ENCODE data around the gene PIK3CB.
A peak's percentile ranks its signal among the peaks of the same experiment; 100 is the strongest.
"Not testable (repeated sequence)": the region's sequence is repeated elsewhere in the genome, so short reads cannot be mapped to it uniquely, and the experiment has no call there.

The PIK3CB gene

GRCh38 chr3:138825336-138825735 is 9.4 kb downstream of the PIK3CB start:
- H3K27me3 ChIP-seq (ENCODE audit: control insufficient read depth, insufficient read depth, low read length): no peaks in the 10 kb centered on the region
- H3K4me1 ChIP-seq (ENCODE audit: control insufficient read depth, insufficient read depth, low read length): peaks cover 10% of the 10 kb centered on the region
- no peak overlapping the region for H3K9ac ChIP-seq (ENCODE audit: low read depth, low read length)
- no peak overlapping the region for H3K4me3 ChIP-seq (ENCODE audit: low read length)
- no peak overlapping the region for H3K4me2 ChIP-seq (ENCODE audit: low read length)
- peaks cover 8% of the 10 kb centered on the region for H3K36me3 ChIP-seq (ENCODE audit: insufficient read depth, low read length)
- H3K9me3 ChIP-seq (replicated peaks; ENCODE audit: low read length): no peaks in the 10 kb centered on the region

GRCh38 chr3:138824114-138824506 is 10.6 kb downstream of the PIK3CB start:
- H3K4me1 ChIP-seq (ENCODE audit: control insufficient read depth, insufficient read depth, low read length): peaks cover 10% of the 10 kb centered on the region
- H3K36me3 ChIP-seq (ENCODE audit: insufficient read depth, low read length): peaks cover 8% of the 10 kb centered on the region
- no peak overlapping the region for H3K4me3 ChIP-seq (ENCODE audit: low read length)
- H3K4me2 ChIP-seq (ENCODE audit: low read length): peak overlapping the region; percentile 11
- H3K9me3 ChIP-seq (replicated peaks; ENCODE audit: low read length): no peaks in the 10 kb centered on the region
- H3K9ac ChIP-seq (ENCODE audit: low read depth, low read length): no peak overlapping the region
- H3K27me3 ChIP-seq (ENCODE audit: control insufficient read depth, insufficient read depth, low read length): no peaks in the 10 kb centered on the region

GRCh38 chr3:138820379-138820778 is 14.3 kb downstream of the PIK3CB start:
- H3K4me3 ChIP-seq (ENCODE audit: low read length); H3K27me3 ChIP-seq (ENCODE audit: control insufficient read depth, insufficient read depth, low read length); H3K9me3 ChIP-seq (replicated peaks; ENCODE audit: low read length); H3K9ac ChIP-seq (ENCODE audit: low read depth, low read length); H3K36me3 ChIP-seq (ENCODE audit: insufficient read depth, low read length); H3K4me1 ChIP-seq (ENCODE audit: control insufficient read depth, insufficient read depth, low read length); H3K4me2 ChIP-seq (ENCODE audit: low read length): not testable (repeated sequence)

- no peak overlapping the region for H3K4me3 ChIP-seq (ENCODE audit: low read length)
Observed at GRCh38 chr3:138818185-138818860, 16.4 kb downstream of the PIK3CB start.

GRCh38 chr3:138817695-138818094 is 17.0 kb downstream of the PIK3CB start:
- no peaks in the 10 kb centered on the region for H3K9me3 ChIP-seq (replicated peaks; ENCODE audit: low read length)
- H3K9ac ChIP-seq (ENCODE audit: low read depth, low read length): no peak overlapping the region
- no peak overlapping the region for H3K4me2 ChIP-seq (ENCODE audit: low read length)
- H3K36me3 ChIP-seq (ENCODE audit: insufficient read depth, low read length): no peaks in the 10 kb centered on the region
- H3K4me3 ChIP-seq (ENCODE audit: low read length): no peak overlapping the region
- no peaks in the 10 kb centered on the region for H3K27me3 ChIP-seq (ENCODE audit: control insufficient read depth, insufficient read depth, low read length)
- H3K4me1 ChIP-seq (ENCODE audit: control insufficient read depth, insufficient read depth, low read length): no peaks in the 10 kb centered on the region

More at GRCh38 chr3:138818185-138818860, 16.4 kb downstream of the PIK3CB start:
- Histone ChIP-seq H3K36me3 (ENCODE audit: insufficient read depth, low read length) (no peaks in the 10 kb centered on the region), H3K27me3 (ENCODE audit: control insufficient read depth, insufficient read depth, low read length) (no peaks in the 10 kb centered on the region), H3K9ac (ENCODE audit: low read depth, low read length) (no peak overlapping the region), H3K9me3 (replicated peaks; ENCODE audit: low read length) (no peaks in the 10 kb centered on the region), H3K4me1 (ENCODE audit: control insufficient read depth, insufficient read depth, low read length) (no peaks in the 10 kb centered on the region), H3K4me2 (ENCODE audit: low read length) (no peak overlapping the region)

GRCh38 chr3:138812806-138813205 is 21.9 kb downstream of the PIK3CB start:
- Histone ChIP-seq H3K4me3 (ENCODE audit: low read length) (no peak overlapping the region), H3K9me3 (replicated peaks; ENCODE audit: low read length) (no peaks in the 10 kb centered on the region), H3K27me3 (ENCODE audit: control insufficient read depth, insufficient read depth, low read length) (no peaks in the 10 kb centered on the region), H3K4me1 (ENCODE audit: control insufficient read depth, insufficient read depth, low read length) (no peaks in the 10 kb centered on the region), H3K9ac (ENCODE audit: low read depth, low read length) (no peak overlapping the region), H3K36me3 (ENCODE audit: insufficient read depth, low read length) (no peaks in the 10 kb centered on the region), H3K4me2 (ENCODE audit: low read length) (no peak overlapping the region)

GRCh38 chr3:138809500-138810256 is 25.1 kb downstream of the PIK3CB start:
- Histone ChIP-seq H3K9ac (ENCODE audit: low read depth, low read length) (no peak overlapping the region), H3K4me1 (ENCODE audit: control insufficient read depth, insufficient read depth, low read length) (no peaks in the 10 kb centered on the region), H3K4me3 (ENCODE audit: low read length) (no peak overlapping the region), H3K4me2 (ENCODE audit: low read length) (no peak overlapping the region), H3K9me3 (replicated peaks; ENCODE audit: low read length) (no peaks in the 10 kb centered on the region), H3K27me3 (ENCODE audit: control insufficient read depth, insufficient read depth, low read length) (no peaks in the 10 kb centered on the region), H3K36me3 (ENCODE audit: insufficient read depth, low read length) (no peaks in the 10 kb centered on the region)

GRCh38 chr3:138806376-138807080 is 28.2 kb downstream of the PIK3CB start:
- no peak overlapping the region for H3K9ac ChIP-seq (ENCODE audit: low read depth, low read length)
- H3K4me2 ChIP-seq (ENCODE audit: low read length): no peak overlapping the region
- no peak overlapping the region for H3K4me3 ChIP-seq (ENCODE audit: low read length)
- no peaks in the 10 kb centered on the region for H3K27me3 ChIP-seq (ENCODE audit: control insufficient read depth, insufficient read depth, low read length)
- H3K36me3 ChIP-seq (ENCODE audit: insufficient read depth, low read length): no peaks in the 10 kb centered on the region
- no peaks in the 10 kb centered on the region for H3K9me3 ChIP-seq (replicated peaks; ENCODE audit: low read length)
- no peaks in the 10 kb centered on the region for H3K4me1 ChIP-seq (ENCODE audit: control insufficient read depth, insufficient read depth, low read length)

- Histone ChIP-seq H3K4me2 (ENCODE audit: low read length) (no peak overlapping the region), H3K36me3 (ENCODE audit: insufficient read depth, low read length) (no peaks in the 10 kb centered on the region), H3K27me3 (ENCODE audit: control insufficient read depth, insufficient read depth, low read length) (no peaks in the 10 kb centered on the region), H3K4me1 (ENCODE audit: control insufficient read depth, insufficient read depth, low read length) (no peaks in the 10 kb centered on the region), H3K9me3 (replicated peaks; ENCODE audit: low read length) (no peaks in the 10 kb centered on the region), H3K4me3 (ENCODE audit: low read length) (no peak overlapping the region), H3K9ac (ENCODE audit: low read depth, low read length) (no peak overlapping the region)
Observed at GRCh38 chr3:138803006-138803653, 31.6 kb downstream of the PIK3CB start.

GRCh38 chr3:138802223-138802622 is 32.5 kb downstream of the PIK3CB start:
- H3K9me3 ChIP-seq (replicated peaks; ENCODE audit: low read length); H3K4me1 ChIP-seq (ENCODE audit: control insufficient read depth, insufficient read depth, low read length); H3K4me3 ChIP-seq (ENCODE audit: low read length); H3K4me2 ChIP-seq (ENCODE audit: low read length); H3K9ac ChIP-seq (ENCODE audit: low read depth, low read length); H3K36me3 ChIP-seq (ENCODE audit: insufficient read depth, low read length); H3K27me3 ChIP-seq (ENCODE audit: control insufficient read depth, insufficient read depth, low read length): not testable (repeated sequence)

- no peak overlapping the region for H3K9ac ChIP-seq (ENCODE audit: low read depth, low read length)
- peaks cover 3% of the 10 kb centered on the region for H3K4me1 ChIP-seq (ENCODE audit: control insufficient read depth, insufficient read depth, low read length)
- no peaks in the 10 kb centered on the region for H3K27me3 ChIP-seq (ENCODE audit: control insufficient read depth, insufficient read depth, low read length)
- H3K36me3 ChIP-seq (ENCODE audit: insufficient read depth, low read length): no peaks in the 10 kb centered on the region
- no peak overlapping the region for H3K4me2 ChIP-seq (ENCODE audit: low read length)
- H3K9me3 ChIP-seq (replicated peaks; ENCODE audit: low read length): no peaks in the 10 kb centered on the region
- no peak overlapping the region for H3K4me3 ChIP-seq (ENCODE audit: low read length)
Observed at GRCh38 chr3:138801792-138802191, 32.9 kb downstream of the PIK3CB start.

Data from skeletal muscle satellite cell (primary cell).